Neural crest cell (in vitro differentiated cells): ENCODE results near the gene ATP2B3. TPM values are rescaled to one million over a fixed set of nuclear protein-coding genes. Genes with fewer than 3 reads are reported as not detected.

Experiments
- DNase-seq: peaks from one replicate; pipeline ENCODE4 v3.0.0; 2021; ENCODE audit warnings: low read depth, mixed read lengths, low spot score
- H3K27ac Mint-ChIP-seq: one replicate; pipeline ENCODE4 v1.8.0; 2021; ENCODE audit warnings: mild to moderate bottlenecking, mixed read lengths; ENCODE audit not compliant: unreplicated experiment
- H3K27me3 Mint-ChIP-seq: 2 replicates; pipeline ENCODE4 v1.8.0; 2021; ENCODE audit warnings: low read depth, mild to moderate bottlenecking, mixed read lengths
- H3K36me3 Mint-ChIP-seq: 2 replicates; pipeline ENCODE4 v1.8.0; 2021; ENCODE audit warnings: low read depth, mild to moderate bottlenecking, mixed read lengths
- H3K4me1 Mint-ChIP-seq: 2 replicates; pipeline ENCODE4 v1.8.0; 2021; ENCODE audit warnings: mixed read lengths
- H3K4me3 Mint-ChIP-seq: one replicate; pipeline ENCODE4 v1.8.0; 2021; ENCODE audit warnings: mild to moderate bottlenecking, mixed read lengths
- H3K9me3 Mint-ChIP-seq: 2 replicates; pipeline ENCODE4 v1.8.0; 2021; ENCODE audit warnings: mixed read lengths
- CTCF ChIP-seq: fragments of 200-600 bp; sonication (generic); conservative IDR thresholded peaks from 2 replicates; pipeline ENCODE4 v1.5.0; 2021; ENCODE audit warnings: antibody characterized with exemption, mild to moderate bottlenecking
- total RNA-seq: library from RNA; stranded (reverse); gene quantifications from 2 replicates; pipeline ENCODE4 v1.2.1, GENCODE V29; 2021

ATP2B3 gene
- total RNA-seq, 1 donor from 2014 or later: 0.05 TPM

- no peak overlapping the region for H3K4me3 Mint-ChIP-seq
- no peaks in the 10 kb centered on the region for H3K36me3 Mint-ChIP-seq
- no peak overlapping the region for H3K27ac Mint-ChIP-seq
- H3K9me3 Mint-ChIP-seq: no peaks in the 10 kb centered on the region
- no peaks in the 10 kb centered on the region for H3K4me1 Mint-ChIP-seq
- no peak for DNase-seq
- no peaks in the 10 kb centered on the region for H3K27me3 Mint-ChIP-seq
- TF ChIP-seq CTCF: no peak
These were observed 15.6 kb downstream of the ATP2B3 start for GRCh38 chrX:153533091-153533490.

GRCh38 chrX:153537080-153537479 lies 19.6 kb downstream of the ATP2B3 start:
- no peak for TF ChIP-seq CTCF
- Mint-ChIP-seq H3K9me3 (no peaks in the 10 kb centered on the region), H3K4me3 (no peak overlapping the region), H3K4me1 (no peaks in the 10 kb centered on the region), H3K36me3 (no peaks in the 10 kb centered on the region), H3K27ac (no peak overlapping the region), H3K27me3 (no peaks in the 10 kb centered on the region)
- no peak for DNase-seq

- no peak for TF ChIP-seq CTCF
- H3K27ac Mint-ChIP-seq: no peak overlapping the region
- no peak for DNase-seq
- no peaks in the 10 kb centered on the region for H3K9me3 Mint-ChIP-seq
- no peaks in the 10 kb centered on the region for H3K36me3 Mint-ChIP-seq
- no peaks in the 10 kb centered on the region for H3K4me1 Mint-ChIP-seq
- no peaks in the 10 kb centered on the region for H3K27me3 Mint-ChIP-seq
- H3K4me3 Mint-ChIP-seq: no peak overlapping the region
These were observed 20.3 kb downstream of the ATP2B3 start for GRCh38 chrX:153537526-153538295.

GRCh38 chrX:153538424-153538823 lies 21.0 kb downstream of the ATP2B3 start:
- H3K9me3 Mint-ChIP-seq: no peaks in the 10 kb centered on the region
- no peak overlapping the region for H3K27ac Mint-ChIP-seq
- no peak for TF ChIP-seq CTCF
- H3K4me3 Mint-ChIP-seq: no peak overlapping the region
- H3K36me3 Mint-ChIP-seq: no peaks in the 10 kb centered on the region
- H3K4me1 Mint-ChIP-seq: no peaks in the 10 kb centered on the region
- no peaks in the 10 kb centered on the region for H3K27me3 Mint-ChIP-seq
- DNase-seq: no peak

GRCh38 chrX:153539171-153539978 lies 21.9 kb downstream of the ATP2B3 start:
- H3K27me3 Mint-ChIP-seq: no peaks in the 10 kb centered on the region
- no peaks in the 10 kb centered on the region for H3K4me1 Mint-ChIP-seq
- H3K9me3 Mint-ChIP-seq: no peaks in the 10 kb centered on the region
- DNase-seq: peak; percentile 81
- no peaks in the 10 kb centered on the region for H3K36me3 Mint-ChIP-seq
- H3K27ac Mint-ChIP-seq: no peak overlapping the region
- H3K4me3 Mint-ChIP-seq: no peak overlapping the region
- peak; percentile 77 for TF ChIP-seq CTCF
